PC-3 (cell line): ENCODE data around the gene SLC8A1. TPM values are rescaled to one million over a fixed set of nuclear protein-coding genes. Genes with fewer than 3 reads are reported as not detected.

Experiments used
- ATAC-seq: fragments of 200-7000 bp; cut with Tn5 transposase; 2 replicates; pipeline ENCODE4 v1.9.1; 2020; ENCODE audit warnings: mild to moderate bottlenecking, moderate library complexity
- BruUV-seq: library from RNA; stranded (reverse); fragments of 400-500 nt; replicated peaks from 2 replicates; lab custom pipeline; 2021; lab: Mats Ljungman, UMichigan
- CTCF ChIA-PET: fragments of 300-600 bp; sonication (Branson Sonifier 250); formaldehyde crosslinking; loops from one replicate; lab custom pipeline; 2022; ENCODE audit warnings: antibody characterized with exemption; lab: Charles Lee
- POLR2A ChIA-PET: fragments of 300-600 bp; sonication (Branson Sonifier 250); formaldehyde crosslinking; loops from one replicate; lab custom pipeline; 2022; ENCODE audit warnings: antibody characterized with exemption; ENCODE audit not compliant: unreplicated experiment; lab: Charles Lee
- DNase-seq: peaks from one replicate; pipeline ENCODE4 v3.0.0-alpha.2; 2015
- H2AFZ ChIP-seq: fragments of 300-600 bp; sonication (generic); 2 replicates; pipeline ENCODE4 v1.6.0; 2016; ENCODE audit warnings: antibody characterized with exemption, low read length
- H3F3A ChIP-seq: fragments of 300-600 bp; sonication (generic); one replicate; pipeline ENCODE4 v1.6.0; 2017; ENCODE audit warnings: antibody characterized with exemption, low read length, control low read depth, mild to moderate bottlenecking; ENCODE audit not compliant: unreplicated experiment
- H3K27ac ChIP-seq: fragments of 300-600 bp; sonication (generic); 2 replicates; pipeline ENCODE4 v1.5.1; 2016; ENCODE audit warnings: mild to moderate bottlenecking, low read length
- H3K27me3 ChIP-seq: fragments of 300-600 bp; sonication (generic); 2 replicates; pipeline ENCODE4 v1.6.1; 2016; ENCODE audit warnings: low read length, mixed read lengths
- H3K36me3 ChIP-seq: fragments of 300-600 bp; sonication (generic); 2 replicates; pipeline ENCODE4 v1.6.1; 2016; ENCODE audit warnings: low read depth, mixed run types, low read length, mixed read lengths
- H3K4me1 ChIP-seq: fragments of 300-600 bp; sonication (generic); 2 replicates; pipeline ENCODE4 v1.5.1; 2016; ENCODE audit warnings: low read length; ENCODE audit not compliant: insufficient read depth
- H3K4me2 ChIP-seq: fragments of 300-600 bp; sonication (generic); 2 replicates; pipeline ENCODE4 v1.6.0; 2016; ENCODE audit warnings: low read length
- H3K4me3 ChIP-seq: fragments of 300-600 bp; sonication (generic); 2 replicates; pipeline ENCODE4 v1.5.1; 2016; ENCODE audit warnings: mild to moderate bottlenecking, low read length, mixed read lengths
- H3K79me2 ChIP-seq: fragments of 300-600 bp; sonication (generic); 2 replicates; pipeline ENCODE4 v1.6.1; 2017; ENCODE audit warnings: low read length, mixed read lengths
- H3K9ac ChIP-seq: fragments of 300-600 bp; sonication (generic); 2 replicates; pipeline ENCODE4 v1.6.0; 2016; ENCODE audit warnings: mild to moderate bottlenecking, low read length
- H3K9me2 ChIP-seq: fragments of 300-600 bp; sonication (generic); replicated peaks from 2 replicates; pipeline ENCODE4 v1.6.1; 2016; ENCODE audit warnings: mixed run types, low read length, mixed read lengths
- H3K9me3 ChIP-seq: fragments of 300-600 bp; sonication (generic); 2 replicates; pipeline ENCODE4 v1.6.1; 2016; ENCODE audit warnings: low read length, mixed read lengths
- H4K20me1 ChIP-seq: fragments of 300-600 bp; sonication (generic); 2 replicates; pipeline ENCODE4 v1.6.1; 2016; ENCODE audit warnings: low read length, mixed read lengths
- CTCF ChIP-seq: fragments of 300-600 bp; sonication (generic); conservative IDR thresholded peaks from 2 replicates; pipeline ENCODE4 v1.5.1; 2017; ENCODE audit warnings: antibody characterized with exemption, low read depth, mild to moderate bottlenecking, low read length
- EZH2 ChIP-seq: fragments of 300-600 bp; sonication (generic); IDR thresholded peaks from one replicate; pipeline ENCODE4 v1.6.1; 2017; ENCODE audit warnings: antibody characterized with exemption, mild to moderate bottlenecking, low read length; ENCODE audit not compliant: unreplicated experiment
- EZH2phosphoT487 ChIP-seq: fragments of 300-600 bp; sonication (generic); IDR thresholded peaks from 2 replicates; pipeline ENCODE4 v1.6.1; 2018; ENCODE audit warnings: mild to moderate bottlenecking, antibody characterized with exemption, low read length, borderline replicate concordance
- intact Hi-C: fragments of 100-400 bp; cut with micrococcal nuclease; formaldehyde crosslinking; loops from 2 replicates; pipeline ENCODE4 v1.9.0; 2023
- total RNA-seq: library from RNA; depleted of rRNA; stranded (reverse); fragments of >200 nt; gene quantifications from 2 replicates; pipeline ENCODE4 v1.2.3, GENCODE V29; 2014

The SLC8A1 gene
- total RNA-seq, 1 experiment from 2014 or later, result 1.3 TPM

- no peaks in the 10 kb centered on the region for H4K20me1 ChIP-seq
- H3K36me3 ChIP-seq, result no peaks in the 10 kb centered on the region
- no peaks in the 10 kb centered on the region for H3F3A ChIP-seq
- DNase-seq (no peak), ATAC-seq (no peak)
- no peaks in the 10 kb centered on the region for H3K4me1 ChIP-seq
- no peak overlapping the region for H3K4me3 ChIP-seq
- H3K27me3 ChIP-seq, result no peaks in the 10 kb centered on the region
- no peaks in the 10 kb centered on the region for H3K9me3 ChIP-seq
- H3K9ac ChIP-seq, result no peak overlapping the region
- H3K27ac ChIP-seq, result no peak overlapping the region
- no peak overlapping the region for H2AFZ ChIP-seq
- intact Hi-C loops, result loop anchor here (10.0 kb wide), 1 partner anchor 296 kb away; no protein-coding TSS in a partner anchor
- no peak overlapping the region for H3K4me2 ChIP-seq
- no peaks in the 10 kb centered on the region for H3K79me2 ChIP-seq
- no TSS peak for BruUV-seq
- H3K9me2 ChIP-seq, result no peaks in the 10 kb centered on the region
- ChIA-PET CTCF (no interaction called here), POLR2A (no interaction called here)
- TF ChIP-seq EZH2phosphoT487 (no peak), EZH2 (no peak), CTCF (no peak)
Measured at GRCh38 chr2:40210968-40211353, 240.9 kb downstream of the SLC8A1 start.

GRCh38 chr2:40210344-40210967 is 241.4 kb downstream of the SLC8A1 start:
- POLR2A ChIA-PET, result no interaction called here
- Histone ChIP-seq H3K9me3 (no peaks in the 10 kb centered on the region), H3F3A (no peaks in the 10 kb centered on the region), H3K27ac (no peak overlapping the region), H3K4me2 (no peak overlapping the region), H4K20me1 (no peaks in the 10 kb centered on the region), H2AFZ (no peak overlapping the region), H3K27me3 (no peaks in the 10 kb centered on the region), H3K4me1 (no peaks in the 10 kb centered on the region), H3K36me3 (no peaks in the 10 kb centered on the region), H3K9ac (no peak overlapping the region), H3K4me3 (no peak overlapping the region), H3K79me2 (no peaks in the 10 kb centered on the region), H3K9me2 (no peaks in the 10 kb centered on the region)
- no TSS peak for BruUV-seq
- intact Hi-C loops, result loop anchor here (10.0 kb wide), 1 partner anchor 296 kb away; no protein-coding TSS in a partner anchor
- no peak for ATAC-seq
- TF ChIP-seq CTCF, result no peak
- no peak for TF ChIP-seq EZH2phosphoT487
- TF ChIP-seq EZH2, result no peak
- DNase-seq, result no peak
- CTCF ChIA-PET, result interaction anchor here (0.6 kb wide), 1 partner anchor 239 kb away, joined by 3 read pairs; no protein-coding TSS in a partner anchor

GRCh38 chr2:40209761-40210160 is 242.1 kb downstream of the SLC8A1 start:
- Histone ChIP-seq H3K9ac (no peak overlapping the region), H3K9me2 (no peaks in the 10 kb centered on the region), H2AFZ (no peak overlapping the region), H4K20me1 (no peaks in the 10 kb centered on the region), H3K27me3 (no peaks in the 10 kb centered on the region), H3K27ac (no peak overlapping the region), H3K4me1 (no peaks in the 10 kb centered on the region), H3K4me3 (no peak overlapping the region), H3K79me2 (no peaks in the 10 kb centered on the region), H3K4me2 (no peak overlapping the region), H3K9me3 (no peaks in the 10 kb centered on the region), H3K36me3 (no peaks in the 10 kb centered on the region), H3F3A (no peaks in the 10 kb centered on the region)
- intact Hi-C loops, result loop anchor here (10.0 kb wide), 1 partner anchor 295 kb away; no protein-coding TSS in a partner anchor
- TF ChIP-seq CTCF, result no peak
- no peak for TF ChIP-seq EZH2
- no peak for TF ChIP-seq EZH2phosphoT487
- no TSS peak for BruUV-seq
- DNase-seq (no peak), ATAC-seq (no peak)
- CTCF ChIA-PET, result interaction anchor here (0.6 kb wide), 1 partner anchor 240 kb away, joined by 3 read pairs; no protein-coding TSS in a partner anchor
- POLR2A ChIA-PET, result no interaction called here
